ENCODE measurements around the gene HOXB2.

Gene HOXB2

GRCh38 chr17:48563385-48563838 lies 18.5 kb upstream of the HOXB2 start:
- Histone ChIP-seq H3K36me3 (replicated peaks; ENCODE audit: low read depth, low read length) (peaks cover 25% of the 10 kb centered on the region), H3K27ac (ENCODE audit: low read length) (peak overlapping the region; percentile 16; the same call in 1 of the 2 replicates), H3K79me2 (ENCODE audit: low read length) (peaks cover 40% of the 10 kb centered on the region), H2AFZ (ENCODE audit: low read depth, low read length) (no peak overlapping the region), H3K27me3 (ENCODE audit: low read depth, low read length) (no peaks in the 10 kb centered on the region), H3K4me1 (ENCODE audit: low read length) (peaks cover 37% of the 10 kb centered on the region), H3K9me3 (ENCODE audit: insufficient read depth, low read length) (no peaks in the 10 kb centered on the region), H3K4me2 (ENCODE audit: low read length) (peak overlapping the region; percentile 60), H4K20me1 (ENCODE audit: insufficient read depth, low read length) (no peaks in the 10 kb centered on the region), H3K4me3 (ENCODE audit: low read length) (peak overlapping the region; percentile 71), H3K9ac (ENCODE audit: low read length) (peak overlapping the region; percentile 63)
- TF ChIP-seq CTCF (IDR thresholded peaks at IDR 0.05; ENCODE audit: low read depth, low read length), result no peak
- TF ChIP-seq EZH2phosphoT487 (IDR thresholded peaks at IDR 0.05; ENCODE audit: low read depth), result no peak

GRCh38 chr17:48562934-48563333 lies 18.0 kb upstream of the HOXB2 start:
- Histone ChIP-seq H3K9ac (ENCODE audit: low read length) (peak overlapping the region; percentile 63), H3K36me3 (replicated peaks; ENCODE audit: low read depth, low read length) (peaks cover 25% of the 10 kb centered on the region), H3K4me3 (ENCODE audit: low read length) (peak overlapping the region; percentile 71), H4K20me1 (ENCODE audit: insufficient read depth, low read length) (no peaks in the 10 kb centered on the region), H3K9me3 (ENCODE audit: insufficient read depth, low read length) (no peaks in the 10 kb centered on the region), H3K4me2 (ENCODE audit: low read length) (peak overlapping the region; percentile 60), H3K27ac (ENCODE audit: low read length) (peak overlapping the region; percentile 10; the same call in 1 of the 2 replicates), H2AFZ (ENCODE audit: low read depth, low read length) (no peak overlapping the region), H3K79me2 (ENCODE audit: low read length) (peaks cover 35% of the 10 kb centered on the region), H3K4me1 (ENCODE audit: low read length) (peaks cover 37% of the 10 kb centered on the region), H3K27me3 (ENCODE audit: low read depth, low read length) (no peaks in the 10 kb centered on the region)
- TF ChIP-seq CTCF (IDR thresholded peaks at IDR 0.05; ENCODE audit: low read depth, low read length), result no peak

- H3K4me3 ChIP-seq (ENCODE audit: low read length), result peak overlapping the region; percentile 71
- no peaks in the 10 kb centered on the region for H3K27me3 ChIP-seq (ENCODE audit: low read depth, low read length)
- no peaks in the 10 kb centered on the region for H3K9me3 ChIP-seq (ENCODE audit: insufficient read depth, low read length)
- H3K36me3 ChIP-seq (replicated peaks; ENCODE audit: low read depth, low read length), result peaks cover 25% of the 10 kb centered on the region
- H2AFZ ChIP-seq (ENCODE audit: low read depth, low read length), result no peak overlapping the region
- TF ChIP-seq EZH2phosphoT487 (IDR thresholded peaks at IDR 0.05; ENCODE audit: low read depth) (no peak), CTCF (IDR thresholded peaks at IDR 0.05; ENCODE audit: low read depth, low read length) (no peak)
- H4K20me1 ChIP-seq (ENCODE audit: insufficient read depth, low read length), result no peaks in the 10 kb centered on the region
- H3K9ac ChIP-seq (ENCODE audit: low read length), result peak overlapping the region; percentile 63
- H3K27ac ChIP-seq (ENCODE audit: low read length), result peak overlapping the region; percentile 10; the same call in 1 of the 2 replicates
- H3K4me1 ChIP-seq (ENCODE audit: low read length), result peaks cover 37% of the 10 kb centered on the region
- peaks cover 34% of the 10 kb centered on the region for H3K79me2 ChIP-seq (ENCODE audit: low read length)
- peak overlapping the region; percentile 60 for H3K4me2 ChIP-seq (ENCODE audit: low read length)
Measured at GRCh38 chr17:48561884-48562810, 17.2 kb upstream of the HOXB2 start.

Data from OCI-LY3 (cell line).